ENCODE data around the gene CRHR2.

CRHR2 gene

DNA sequence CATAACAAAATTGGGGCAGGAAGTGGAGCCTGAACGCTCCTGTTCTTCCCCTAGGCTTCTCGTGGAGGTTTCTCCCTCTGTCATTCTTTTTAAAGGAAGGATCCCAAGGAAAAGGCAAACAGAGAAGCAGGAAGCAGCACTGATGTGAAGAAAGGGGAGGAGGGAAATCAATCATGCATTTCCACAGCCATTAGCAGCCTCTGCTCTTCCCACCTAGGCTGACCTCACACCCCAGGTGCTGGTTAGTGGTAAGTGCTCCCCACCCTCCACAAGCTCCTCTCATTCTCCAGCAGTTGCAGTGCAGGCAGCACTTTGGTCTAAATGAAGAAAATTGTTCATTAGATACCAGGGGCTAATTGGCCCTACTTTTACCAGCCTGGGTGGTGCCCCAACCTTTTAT, 2.6 kb downstream of the CRHR2 start:
- Histone ChIP-seq H3K27ac (ENCODE audit: poor library complexity, severe bottlenecking) (no peak overlapping the region), H3K36me3 (ENCODE audit: low read depth) (no peaks in the 10 kb centered on the region), H3K4me1 (ENCODE audit: insufficient read depth, poor library complexity, severe bottlenecking) (no peaks in the 10 kb centered on the region), H3K4me3 (ENCODE audit: severe bottlenecking) (no peak overlapping the region), H3K27me3 (ENCODE audit: insufficient read depth, poor library complexity, severe bottlenecking) (peaks cover 71% of the 10 kb centered on the region), H3K9me3 (ENCODE audit: severe bottlenecking) (no peaks in the 10 kb centered on the region)
- DNase-seq (ENCODE audit: low spot score) (no peak), ATAC-seq (ENCODE audit: low read depth) (no peak)
- TF ChIP-seq, protein P1, sequence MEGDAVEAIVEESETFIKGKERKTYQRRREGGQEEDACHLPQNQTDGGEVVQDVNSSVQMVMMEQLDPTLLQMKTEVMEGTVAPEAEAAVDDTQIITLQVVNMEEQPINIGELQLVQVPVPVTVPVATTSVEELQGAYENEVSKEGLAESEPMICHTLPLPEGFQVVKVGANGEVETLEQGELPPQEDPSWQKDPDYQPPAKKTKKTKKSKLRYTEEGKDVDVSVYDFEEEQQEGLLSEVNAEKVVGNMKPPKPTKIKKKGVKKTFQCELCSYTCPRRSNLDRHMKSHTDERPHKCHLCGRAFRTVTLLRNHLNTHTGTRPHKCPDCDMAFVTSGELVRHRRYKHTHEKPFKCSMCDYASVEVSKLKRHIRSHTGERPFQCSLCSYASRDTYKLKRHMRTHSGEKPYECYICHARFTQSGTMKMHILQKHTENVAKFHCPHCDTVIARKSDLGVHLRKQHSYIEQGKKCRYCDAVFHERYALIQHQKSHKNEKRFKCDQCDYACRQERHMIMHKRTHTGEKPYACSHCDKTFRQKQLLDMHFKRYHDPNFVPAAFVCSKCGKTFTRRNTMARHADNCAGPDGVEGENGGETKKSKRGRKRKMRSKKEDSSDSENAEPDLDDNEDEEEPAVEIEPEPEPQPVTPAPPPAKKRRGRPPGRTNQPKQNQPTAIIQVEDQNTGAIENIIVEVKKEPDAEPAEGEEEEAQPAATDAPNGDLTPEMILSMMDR (IDR thresholded peaks at IDR 0.05; ENCODE audit: poor library complexity, severe bottlenecking) = no peak

DNA sequence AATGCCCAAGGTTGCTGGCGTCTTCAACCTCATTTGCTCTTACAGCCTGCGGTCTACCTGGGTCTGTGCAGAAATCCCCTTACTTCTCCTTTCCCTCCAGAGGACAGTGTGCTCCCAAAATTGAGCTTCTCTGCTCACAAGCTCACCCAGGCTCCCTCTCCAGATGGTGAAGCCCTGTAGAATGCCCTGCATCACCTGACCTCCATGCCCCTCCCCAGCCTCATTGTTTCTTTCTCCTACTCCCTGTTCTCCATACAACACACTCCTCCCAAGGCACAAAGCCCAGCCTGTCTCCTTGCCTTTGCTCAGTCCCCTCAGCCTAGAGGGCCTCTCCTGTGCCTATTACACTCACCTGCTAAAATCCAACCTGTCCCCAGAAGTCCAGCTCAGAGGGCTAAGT, 3.5 kb downstream of the CRHR2 start:
- Histone ChIP-seq H3K36me3 (ENCODE audit: low read depth) (no peaks in the 10 kb centered on the region), H3K9me3 (ENCODE audit: severe bottlenecking) (no peaks in the 10 kb centered on the region), H3K27me3 (ENCODE audit: insufficient read depth, poor library complexity, severe bottlenecking) (peaks cover 63% of the 10 kb centered on the region), H3K4me3 (ENCODE audit: severe bottlenecking) (no peak overlapping the region), H3K4me1 (ENCODE audit: insufficient read depth, poor library complexity, severe bottlenecking) (no peaks in the 10 kb centered on the region), H3K27ac (ENCODE audit: poor library complexity, severe bottlenecking) (no peak overlapping the region)
- no peak for ATAC-seq (ENCODE audit: low read depth)
- TF ChIP-seq, protein P1 (IDR thresholded peaks at IDR 0.05; ENCODE audit: poor library complexity, severe bottlenecking) = no peak
- DNase-seq (ENCODE audit: low spot score) = no peak

DNA sequence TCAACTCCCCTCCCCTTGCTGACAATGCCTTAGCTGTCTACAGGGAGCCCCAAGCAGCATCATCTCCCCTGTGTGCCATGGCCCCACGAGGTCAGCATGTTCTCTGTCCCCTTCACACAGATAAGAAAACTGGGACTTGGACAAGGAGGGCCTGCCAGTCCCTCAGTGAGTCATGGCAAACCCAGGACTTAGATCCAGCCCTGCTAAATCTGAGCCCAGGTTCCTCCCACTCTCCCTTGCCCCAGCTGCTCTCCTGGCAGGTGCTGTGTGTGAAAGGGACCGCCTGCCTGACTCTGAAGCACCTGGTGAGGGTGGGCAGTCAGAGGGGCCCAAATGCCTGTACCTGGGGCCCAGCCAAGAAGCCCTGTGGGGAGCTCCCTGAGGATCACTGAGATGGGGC, 7.4 kb downstream of the CRHR2 start:
- Histone ChIP-seq H3K27ac (ENCODE audit: poor library complexity, severe bottlenecking) (no peak overlapping the region), H3K9me3 (ENCODE audit: severe bottlenecking) (no peaks in the 10 kb centered on the region), H3K4me1 (ENCODE audit: insufficient read depth, poor library complexity, severe bottlenecking) (no peaks in the 10 kb centered on the region), H3K4me3 (ENCODE audit: severe bottlenecking) (no peak overlapping the region), H3K36me3 (ENCODE audit: low read depth) (no peaks in the 10 kb centered on the region), H3K27me3 (ENCODE audit: insufficient read depth, poor library complexity, severe bottlenecking) (peaks cover 26% of the 10 kb centered on the region)
- TF ChIP-seq, protein P1 (IDR thresholded peaks at IDR 0.05; ENCODE audit: poor library complexity, severe bottlenecking) = no peak
- ATAC-seq (ENCODE audit: low read depth) (no peak), DNase-seq (ENCODE audit: low spot score) (no peak)

DNA sequence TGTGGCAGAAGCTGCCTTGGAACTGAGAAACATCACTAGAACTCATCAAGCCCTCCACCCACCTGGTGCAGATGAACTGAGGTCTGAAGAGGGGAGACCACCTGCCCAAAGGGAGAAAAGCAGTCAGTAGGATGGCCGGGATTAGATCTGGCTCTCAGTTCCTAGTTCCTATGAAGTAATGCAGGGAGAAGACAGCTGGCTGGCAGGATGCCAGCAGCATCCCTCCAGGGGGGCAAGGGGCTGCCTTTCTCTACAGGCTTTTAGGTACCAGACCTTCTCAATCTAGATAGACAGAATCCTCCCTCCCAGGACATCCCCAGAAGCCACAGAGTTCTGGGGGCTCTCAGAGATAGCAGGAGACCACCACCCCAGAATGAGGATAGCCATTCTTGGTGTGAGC, 7.8 kb downstream of the CRHR2 start:
- DNase-seq (ENCODE audit: low spot score) (no peak), ATAC-seq (ENCODE audit: low read depth) (no peak)
- Histone ChIP-seq H3K4me3 (ENCODE audit: severe bottlenecking) (no peak overlapping the region), H3K27me3 (ENCODE audit: insufficient read depth, poor library complexity, severe bottlenecking) (peaks cover 22% of the 10 kb centered on the region), H3K4me1 (ENCODE audit: insufficient read depth, poor library complexity, severe bottlenecking) (no peaks in the 10 kb centered on the region), H3K27ac (ENCODE audit: poor library complexity, severe bottlenecking) (no peak overlapping the region), H3K36me3 (ENCODE audit: low read depth) (no peaks in the 10 kb centered on the region), H3K9me3 (ENCODE audit: severe bottlenecking) (no peaks in the 10 kb centered on the region)
- TF ChIP-seq, protein P1 (IDR thresholded peaks at IDR 0.05; ENCODE audit: poor library complexity, severe bottlenecking) = no peak

DNA sequence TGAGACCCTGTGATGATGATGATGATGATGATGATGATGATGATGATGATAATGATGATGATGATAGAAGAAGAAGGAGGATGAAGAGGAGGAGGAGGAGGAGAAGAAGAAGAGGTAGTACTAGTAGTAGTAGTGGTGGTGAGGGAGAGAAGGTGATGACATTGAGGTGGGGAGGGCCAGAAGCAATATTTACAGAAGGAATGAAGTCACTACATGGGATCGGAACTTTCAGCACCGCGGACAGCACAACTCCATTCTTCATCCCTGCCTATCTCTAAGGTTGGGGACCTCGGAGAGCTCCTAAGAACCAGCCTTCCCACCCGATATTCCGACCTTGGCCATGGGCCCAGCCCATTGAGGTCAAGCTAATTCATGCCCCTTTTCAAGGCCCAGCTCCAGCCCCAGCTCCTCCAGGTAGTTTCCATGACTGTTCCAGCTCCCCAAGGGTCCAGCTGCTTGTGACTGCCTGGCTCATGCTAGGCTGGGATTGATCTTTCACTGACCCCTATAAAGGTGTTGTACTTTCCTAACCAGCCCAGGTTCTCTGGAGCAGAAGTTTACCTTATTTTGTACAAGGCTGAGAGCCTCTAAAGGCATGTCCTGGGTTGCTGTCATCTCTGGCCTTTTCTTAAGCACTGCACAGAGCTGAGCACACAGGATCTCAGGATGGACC, 10.3 kb downstream of the CRHR2 start:
- H3K36me3 ChIP-seq (ENCODE audit: low read depth) = no peaks in the 10 kb centered on the region
- DNase-seq (ENCODE audit: low spot score) (no peak), ATAC-seq (ENCODE audit: low read depth) (peak; percentile 68; the same call in 2 of the 3 replicates)
- TF ChIP-seq, protein P1 (IDR thresholded peaks at IDR 0.05; ENCODE audit: poor library complexity, severe bottlenecking) = no peak
- no peaks in the 10 kb centered on the region for H3K4me1 ChIP-seq (ENCODE audit: insufficient read depth, poor library complexity, severe bottlenecking)
- no peak overlapping the region for H3K4me3 ChIP-seq (ENCODE audit: severe bottlenecking)
- H3K27ac ChIP-seq (ENCODE audit: poor library complexity, severe bottlenecking) = no peak overlapping the region
- H3K27me3 ChIP-seq (ENCODE audit: insufficient read depth, poor library complexity, severe bottlenecking) = peaks cover 3% of the 10 kb centered on the region
- no peaks in the 10 kb centered on the region for H3K9me3 ChIP-seq (ENCODE audit: severe bottlenecking)
